Lower leg skin (tissue), 4 donors: ENCODE results near the gene CCDC71. TPM values are rescaled to one million over a fixed set of nuclear protein-coding genes. Genes with fewer than 3 reads are reported as not detected.

Experiments used
- DNase-seq, 2 donors: peaks; one replicate each; pipeline ENCODE4 v3.0.0-alpha.2; 2019; ENCODE audit warnings: low spot score in 2 of 2
- H3K4me3 ChIP-seq: fragments of 200-600 bp; sonication (generic); 2 replicates; pipeline ENCODE4 v1.5.1; 2017; ENCODE audit warnings: mild to moderate bottlenecking, low read depth; ENCODE audit not compliant: poor library complexity, severe bottlenecking
- CTCF ChIP-seq, 3 donors: fragments of 450-650 bp; IDR thresholded peaks; one replicate each; pipeline ENCODE4 v1.5.1; 2016; ENCODE audit warnings: antibody characterized with exemption in 3 of 3, mild to moderate bottlenecking in 3 of 3, moderate library complexity in 2 of 3
- POLR2A ChIP-seq, 2 donors: fragments of 450-650 bp; IDR thresholded peaks; one replicate each; pipeline ENCODE4 v1.6.1; 2016 to 2017; ENCODE audit warnings: antibody characterized with exemption in 2 of 2, mild to moderate bottlenecking in 1 of 2, moderate library complexity in 1 of 2
- WGBS, 2 donors: methylation state at CpG; one replicate each; pipeline ENCODE4 v1.1.5; 2018; 5-methylcytosine and 5-hydroxymethylcytosine counted together
- intact Hi-C: fragments of 100-400 bp; cut with DNase I; formaldehyde crosslinking; loops from one replicate; pipeline ENCODE4 v1.15.0; 2023; ENCODE audit warnings: low total_unique reads
- total RNA-seq, 4 donors: library from RNA; depleted of rRNA; stranded (reverse); fragments of >200 nt; gene quantifications; one replicate each; pipeline ENCODE4 v1.1.0, GENCODE V29; 2016

CCDC71 gene
- total RNA-seq, 4 donors from 2014 or later: 28.0 to 39.9 (median 33.7) TPM

- intact Hi-C loops: no loop called here
- peak; percentile 94 to 99 for DNase-seq
- TF ChIP-seq CTCF (IDR thresholded peaks at IDR 0.05) (no peak), POLR2A (IDR thresholded peaks at IDR 0.05) (peak in 1 of 2 donors; percentile 73)
- WGBS, 2 donors: 0 to 1% methylated on average over 31 to 42 of the region's 70 CpGs
- H3K4me3 ChIP-seq: peak within 1 kb of the TSS; percentile 84
Observed at GRCh38 chr3:49120438-49121131, 45.5 kb downstream of the CCDC71 start, which contains the start of gene USP19. USP19 (minus strand) TSS chr3:49120823; CDS start chr3:49119145, 1,678 bp downstream.

GRCh38 chr3:49120096-49120437 is 46.1 kb downstream of the CCDC71 start:
- 0% methylated on average over 8 to 9 of the region's 9 CpGs for WGBS, 2 donors
- intact Hi-C loops: no loop called here

GRCh38 chr3:49119439-49119838 is 46.7 kb downstream of the CCDC71 start:
- intact Hi-C loops: no loop called here
- TF ChIP-seq POLR2A (IDR thresholded peaks at IDR 0.05) (no peak), CTCF (IDR thresholded peaks at IDR 0.05) (no peak)
- no peak for DNase-seq
- H3K4me3 ChIP-seq: no peak overlapping the region
- 40 to 55% methylated on average over 3 of the region's 3 CpGs for WGBS, 2 donors

More at GRCh38 chr3:49120096-49120437, 46.1 kb downstream of the CCDC71 start:
- no peak for DNase-seq
- TF ChIP-seq POLR2A (IDR thresholded peaks at IDR 0.05) (no peak), CTCF (IDR thresholded peaks at IDR 0.05) (no peak)
- peak overlapping the region; percentile 84 for H3K4me3 ChIP-seq

- intact Hi-C loops: no loop called here
- no peak overlapping the region for H3K4me3 ChIP-seq
- TF ChIP-seq POLR2A (IDR thresholded peaks at IDR 0.05) (no peak), CTCF (IDR thresholded peaks at IDR 0.05) (no peak)
- DNase-seq: no peak
- 49 to 68% methylated on average over 10 of the region's 10 CpGs for WGBS, 2 donors
Observed at GRCh38 chr3:49119036-49119435, 47.1 kb downstream of the CCDC71 start.

Other genes with a start within 250 kb of the CCDC71 start
- gene ARIH2, start 247.5 kb downstream of the CCDC71 start, total RNA-seq: 10 to 100 TPM; 41.5 to 75.7 (median 69.1) TPM
- 10 to 100 TPM; 23.4 to 41.9 (median 36.0) TPM for gene P4HTM, start 176.1 kb downstream of the CCDC71 start, total RNA-seq
- gene WDR6, start 158.9 kb downstream of the CCDC71 start, total RNA-seq: 10 to 100 TPM; 39.5 to 86.9 (median 49.8) TPM
- 10 to 100 TPM; 51.5 to 78.4 (median 62.1) TPM for gene DALRD3, start 147.8 kb downstream of the CCDC71 start, total RNA-seq
- 10 to 100 TPM; 24.2 to 85.9 (median 65.0) TPM for gene NDUFAF3, start 144.2 kb downstream of the CCDC71 start, total RNA-seq
- gene IMPDH2, start 136.9 kb downstream of the CCDC71 start, total RNA-seq: 100 to 1,000 TPM; 205 to 275 (median 222) TPM
- 100 to 1,000 TPM in 1 of 4 donors, 10 to 100 TPM in 3; 72.4 to 106 (median 84.2) TPM for gene QRICH1, start 72.3 kb downstream of the CCDC71 start, total RNA-seq
- gene QARS1, start 61.6 kb downstream of the CCDC71 start, total RNA-seq: 100 to 1,000 TPM; 229 to 459 (median 321) TPM
- 100 to 1,000 TPM in 1 of 4 donors, 10 to 100 TPM in 3; 71.6 to 151 (median 77.4) TPM for gene USP19, start 45.5 kb downstream of the CCDC71 start, total RNA-seq
- 100 to 1,000 TPM; 312 to 485 (median 356) TPM for gene LAMB2, start 33.3 kb downstream of the CCDC71 start, total RNA-seq
- 10 to 100 TPM; 52.4 to 65.2 (median 56.0) TPM for gene KLHDC8B, start 5.3 kb upstream of the CCDC71 start, total RNA-seq
- gene C3orf62, start 110.9 kb upstream of the CCDC71 start, total RNA-seq: 1 to 10 TPM; 3.1 to 8.6 (median 5.0) TPM
- gene USP4, start 173.7 kb upstream of the CCDC71 start, total RNA-seq: 10 to 100 TPM; 29.9 to 34.2 (median 31.5) TPM
- 100 to 1,000 TPM; 116 to 224 (median 161) TPM for gene GPX1, start 192.0 kb upstream of the CCDC71 start, total RNA-seq
- 100 to 1,000 TPM; 266 to 511 (median 312) TPM for gene RHOA, start 245.6 kb upstream of the CCDC71 start, total RNA-seq
- gene TCTA, start 246.1 kb upstream of the CCDC71 start, total RNA-seq: 10 to 100 TPM in 3 of 4 donors, 1 to 10 TPM in 1; 6.6 to 26.4 (median 14.1) TPM